H9 (cell line): Measurements from ENCODE around the gene PFDN4. TPM values are rescaled to one million over a fixed set of nuclear protein-coding genes. Genes with fewer than 3 reads are reported as not detected.

Source experiments
- DNase-seq: peaks from one replicate; pipeline ENCODE4 v3.0.0-alpha.2; 2017
- H2AFZ ChIP-seq: one replicate; pipeline ENCODE4 v1.6.1; 2013; ENCODE audit warnings: mild to moderate bottlenecking, low read length, control low read depth, moderate library complexity
- H2AK5ac ChIP-seq: 2 replicates; pipeline ENCODE4 v1.6.1; 2013; ENCODE audit warnings: low read length, control low read depth, mixed read lengths; ENCODE audit not compliant: insufficient read length
- H2BK120ac ChIP-seq: one replicate; pipeline ENCODE4 v1.6.1; 2013; ENCODE audit warnings: low read depth, mild to moderate bottlenecking, low read length, control low read depth, inconsistent platforms; ENCODE audit not compliant: poor library complexity, severe bottlenecking
- H2BK12ac ChIP-seq: 2 replicates; pipeline ENCODE4 v1.6.1; 2013; ENCODE audit warnings: low read length, control low read depth, mixed read lengths, low read depth; ENCODE audit not compliant: insufficient read length
- H2BK15ac ChIP-seq: 2 replicates; pipeline ENCODE4 v1.6.1; 2013; ENCODE audit warnings: low read depth, low read length, control low read depth
- H2BK20ac ChIP-seq: one replicate; pipeline ENCODE4 v1.6.1; 2013; ENCODE audit warnings: low read depth, mild to moderate bottlenecking, low read length, control low read depth, inconsistent platforms; ENCODE audit not compliant: poor library complexity, severe bottlenecking
- H2BK5ac ChIP-seq: 2 replicates; pipeline ENCODE4 v1.6.1; 2013; ENCODE audit warnings: low read length, control low read depth, mixed read lengths; ENCODE audit not compliant: insufficient read length
- H3K14ac ChIP-seq: 2 replicates; pipeline ENCODE4 v1.6.1; 2013; ENCODE audit warnings: low read length, control low read depth; ENCODE audit not compliant: insufficient read depth
- H3K18ac ChIP-seq: 2 replicates; pipeline ENCODE4 v1.6.1; 2013; ENCODE audit warnings: low read depth, mild to moderate bottlenecking, mixed read lengths, low read length, control low read depth; ENCODE audit not compliant: insufficient read length
- H3K23ac ChIP-seq: 2 replicates; pipeline ENCODE4 v1.6.1; 2013; ENCODE audit warnings: low read length, control low read depth, mixed read lengths, low read depth; ENCODE audit not compliant: insufficient read length
- H3K23me2 ChIP-seq: 2 replicates; pipeline ENCODE4 v1.6.1; 2013; ENCODE audit warnings: low read depth, mild to moderate bottlenecking, mixed read lengths, low read length, control low read depth; ENCODE audit not compliant: insufficient read length, poor library complexity, severe bottlenecking
- H3K27ac ChIP-seq: 2 replicates; pipeline ENCODE4 v1.5.1; 2013; ENCODE audit warnings: low read length, control low read depth, mixed read lengths, low read depth; ENCODE audit not compliant: insufficient read length
- H3K27me3 ChIP-seq: 2 replicates; pipeline ENCODE4 v1.6.1; 2013; ENCODE audit warnings: low read length, control low read depth, inconsistent platforms; ENCODE audit not compliant: insufficient read depth
- H3K4ac ChIP-seq: 2 replicates; pipeline ENCODE4 v1.6.1; 2013; ENCODE audit warnings: low read depth, mild to moderate bottlenecking, control low read depth, inconsistent platforms, low read length, moderate library complexity
- H3K4me1 ChIP-seq: 2 replicates; pipeline ENCODE4 v1.6.1; 2013; ENCODE audit warnings: low read length, control low read depth, inconsistent platforms; ENCODE audit not compliant: insufficient read depth
- H3K4me2 ChIP-seq: 2 replicates; pipeline ENCODE4 v1.6.1; 2013; ENCODE audit warnings: low read length, control low read depth, mixed read lengths; ENCODE audit not compliant: insufficient read length, insufficient read depth
- H3K56ac ChIP-seq: 2 replicates; pipeline ENCODE4 v1.6.1; 2013; ENCODE audit warnings: low read depth, mild to moderate bottlenecking, mixed read lengths, low read length, control low read depth; ENCODE audit not compliant: insufficient read length
- H3K79me1 ChIP-seq: 2 replicates; pipeline ENCODE4 v1.6.1; 2013; ENCODE audit warnings: low read depth, mild to moderate bottlenecking, moderate library complexity, low read length, control low read depth, inconsistent platforms; ENCODE audit not compliant: insufficient read depth, poor library complexity, severe bottlenecking
- H3K79me2 ChIP-seq: 2 replicates; pipeline ENCODE4 v1.6.1; 2013; ENCODE audit warnings: low read length, control low read depth, inconsistent platforms; ENCODE audit not compliant: insufficient read depth
- H3K9ac ChIP-seq: 2 replicates; pipeline ENCODE4 v1.6.1; 2013; ENCODE audit warnings: low read length, control low read depth, mixed read lengths; ENCODE audit not compliant: insufficient read length; ENCODE audit errors: extremely low read depth
- H3K9me3 ChIP-seq: one replicate; pipeline ENCODE4 v1.6.1; 2013; ENCODE audit warnings: low read depth, low read length, inconsistent platforms; ENCODE audit not compliant: control insufficient read depth
- H3T11ph ChIP-seq: one replicate; pipeline ENCODE4 v1.6.1; 2013; ENCODE audit warnings: mild to moderate bottlenecking, low read length, control low read depth, inconsistent platforms
- H4K20me1 ChIP-seq: one replicate; pipeline ENCODE4 v1.6.1; 2013; ENCODE audit not compliant: control insufficient read depth, insufficient read length, insufficient read depth
- H4K5ac ChIP-seq: 2 replicates; pipeline ENCODE4 v1.6.1; 2013; ENCODE audit warnings: low read depth, mild to moderate bottlenecking, mixed read lengths, low read length, control low read depth; ENCODE audit not compliant: insufficient read length
- H4K8ac ChIP-seq: replicated peaks from 2 replicates; pipeline ENCODE4 v1.6.1; 2013; ENCODE audit warnings: low read length, control low read depth, mixed read lengths, low read depth; ENCODE audit not compliant: insufficient read length
- H4K91ac ChIP-seq: 2 replicates; pipeline ENCODE4 v1.6.1; 2013; ENCODE audit warnings: low read depth, mild to moderate bottlenecking, moderate library complexity, mixed read lengths, low read length, control low read depth; ENCODE audit not compliant: insufficient read length
- H3K27ac Mint-ChIP-seq, 3 experiments: 2 replicates in 2 of 3; 3 replicates in 1 of 3; pipeline ENCODE4 v1.8.0; 2020 to 2021; ENCODE audit warnings: mixed read lengths in 3 of 3, mild to moderate bottlenecking in 1 of 3, moderate library complexity in 1 of 3
- H3K27me3 Mint-ChIP-seq: 2 replicates; pipeline ENCODE4 v1.8.0; 2021; ENCODE audit warnings: low read depth, mild to moderate bottlenecking, moderate library complexity, mixed read lengths
- H3K36me3 Mint-ChIP-seq, 3 experiments: 2 replicates in 2 of 3; 3 replicates in 1 of 3; pipeline ENCODE4 v1.8.0; 2020 to 2021; ENCODE audit warnings: low read depth in 3 of 3, mixed read lengths in 3 of 3; ENCODE audit not compliant: insufficient read depth in 1 of 3
- H3K4me1 Mint-ChIP-seq, 2 experiments: 2 replicates each; pipeline ENCODE4 v1.8.0; 2020; ENCODE audit warnings: mixed read lengths in 2 of 2
- H3K4me3 Mint-ChIP-seq, 2 experiments: 2 replicates in 1 of 2; 3 replicates in 1 of 2; pipeline ENCODE4 v1.8.0; 2020 to 2021; ENCODE audit warnings: mild to moderate bottlenecking in 2 of 2, mixed read lengths in 2 of 2, moderate library complexity in 1 of 2
- H3K9me3 Mint-ChIP-seq, 2 experiments: 2 replicates in 1 of 2; 3 replicates in 1 of 2; pipeline ENCODE4 v1.8.0; 2020; ENCODE audit warnings: mild to moderate bottlenecking in 2 of 2, mixed read lengths in 2 of 2, moderate library complexity in 1 of 2
- CTCF ChIP-seq: fragments of 200-600 bp; sonication (generic); conservative IDR thresholded peaks from 3 replicates; pipeline ENCODE4 v1.8.0; 2021; ENCODE audit warnings: antibody characterized with exemption, mild to moderate bottlenecking
- WGBS: extraction: QIAGEN DNeasy Blood & Tissue Kit; methylation state at CpG from one replicate; pipeline ENCODE4 v1.1.7; 2013; ENCODE audit warnings: missing lambda C conversion rate, low lambda C conversion rate, mixed read lengths; ENCODE audit not compliant: insufficient read length; ENCODE audit errors: extremely low coverage; 5-methylcytosine and 5-hydroxymethylcytosine counted together
- total RNA-seq: library from RNA; stranded (reverse); gene quantifications from 2 replicates; pipeline ENCODE4 v1.2.1, GENCODE V29; 2021

Gene PFDN4
- total RNA-seq, 1 experiment from 2014 or later, result 73.6 TPM

- no peaks in the 10 kb centered on the region for H3K79me1 ChIP-seq
- H3K9ac ChIP-seq, result no peak overlapping the region
- H3K4ac ChIP-seq, result no peak overlapping the region
- DNase-seq, result no peak
- peaks cover 35 to 43% of the 10 kb centered on the region in 2 experiments for H3K4me1 Mint-ChIP-seq
- H2BK15ac ChIP-seq, result no peak overlapping the region
- peak overlapping the region; percentile 47 for H2BK5ac ChIP-seq
- no peaks in the 10 kb centered on the region for H3K27me3 Mint-ChIP-seq
- H3K27ac ChIP-seq, result no peak overlapping the region
- H3K4me2 ChIP-seq, result no peak overlapping the region
- no peaks in the 10 kb centered on the region for H3K23me2 ChIP-seq
- H4K8ac ChIP-seq, result no peak overlapping the region
- H4K5ac ChIP-seq, result no peak overlapping the region
- H3K4me1 ChIP-seq, result peaks cover 5% of the 10 kb centered on the region; the same call in 1 of the 2 replicates
- H2BK120ac ChIP-seq, result no peak overlapping the region
- H3K79me2 ChIP-seq, result no peaks in the 10 kb centered on the region
- H4K91ac ChIP-seq, result no peak overlapping the region
- no peak overlapping the region for H3K4me3 Mint-ChIP-seq
- no peaks in the 10 kb centered on the region for H4K20me1 ChIP-seq
- peaks cover 6 to 23% (median 20%) of the 10 kb centered on the region in 3 experiments; a peak in 6 of 7 replicates for H3K36me3 Mint-ChIP-seq
- H3K18ac ChIP-seq, result no peak overlapping the region
- H3K27ac Mint-ChIP-seq, result peak overlapping the region in 1 of 3 experiments; percentile 73; a peak in 2 of 7 replicates
- no peaks in the 10 kb centered on the region for H3K9me3 ChIP-seq
- H3T11ph ChIP-seq, result no peak overlapping the region
- H2BK12ac ChIP-seq, result no peak overlapping the region
- no peak overlapping the region for H2AFZ ChIP-seq
- TF ChIP-seq CTCF, result no peak
- WGBS, result no CpG with 5 or more reads among the region's 4 CpGs
- H2BK20ac ChIP-seq, result no peak overlapping the region
- no peaks in the 10 kb centered on the region for H3K27me3 ChIP-seq
- no peak overlapping the region for H3K56ac ChIP-seq
- peak overlapping the region; percentile 44 for H3K23ac ChIP-seq
- no peaks in the 10 kb centered on the region for H3K9me3 Mint-ChIP-seq
- no peak overlapping the region for H2AK5ac ChIP-seq
- no peak overlapping the region for H3K14ac ChIP-seq
Measured at GRCh38 chr20:54221353-54221752, 13.5 kb downstream of the PFDN4 start.
